Spleen (tissue), 11 donors: ENCODE results near the gene GALNT17. TPM values are rescaled to one million over a fixed set of nuclear protein-coding genes. Genes with fewer than 3 reads are reported as not detected.

ENCODE experiments used
- DNase-seq: peaks from one replicate; pipeline ENCODE4 v3.0.0-alpha.2; 2020
- H3K27ac ChIP-seq, 8 donors: fragments of 200-600 bp; sonication (generic) in 7 of 8; 1 replicate in 4 of 8; 2 replicates in 4 of 8; pipeline versions ENCODE4 v1.5.0 to v1.8.0; 2016 to 2021; ENCODE audit warnings: inconsistent platforms in 4 of 8, mild to moderate bottlenecking in 4 of 8, moderate library complexity in 1 of 8
- H3K27me3 ChIP-seq, 7 donors: fragments of 200-600 bp; sonication (generic) in 6 of 7; replicated peaks in 1 of 7; 1 replicate in 4 of 7; 2 replicates in 3 of 7; pipeline versions ENCODE4 v1.5.0 to v1.8.0; 2016 to 2021; ENCODE audit warnings: inconsistent platforms in 3 of 7, mild to moderate bottlenecking in 1 of 7
- H3K36me3 ChIP-seq, 6 donors: fragments of 200-600 bp; sonication (generic) in 5 of 6; 1 replicate in 4 of 6; 2 replicates in 2 of 6; pipeline versions ENCODE4 v1.5.0 to v1.8.0; 2016 to 2021; ENCODE audit warnings: inconsistent platforms in 2 of 6
- H3K4me1 ChIP-seq, 6 donors: fragments of 200-600 bp; sonication (generic) in 5 of 6; 1 replicate in 3 of 6; 2 replicates in 3 of 6; pipeline versions ENCODE4 v1.5.0 to v1.8.0; 2016 to 2021; ENCODE audit warnings: inconsistent platforms in 3 of 6
- H3K4me3 ChIP-seq, 8 donors: fragments of 200-600 bp; sonication (generic) in 7 of 8; 1 replicate in 4 of 8; 2 replicates in 4 of 8; pipeline versions ENCODE4 v1.5.0 to v1.8.0; 2016 to 2021; ENCODE audit warnings: inconsistent platforms in 4 of 8, mild to moderate bottlenecking in 4 of 8, moderate library complexity in 2 of 8
- H3K9me3 ChIP-seq, 8 donors: fragments of 200-600 bp; sonication (generic) in 7 of 8; 1 replicate in 4 of 8; 2 replicates in 4 of 8; pipeline versions ENCODE4 v1.5.0 to v1.8.0; 2016 to 2021; ENCODE audit warnings: inconsistent platforms in 4 of 8
- POLR2A ChIP-seq, 3 donors: fragments of 450-650 bp; IDR thresholded peaks; one replicate each; pipeline ENCODE4 v1.5.1; 2017; ENCODE audit warnings: antibody characterized with exemption in 3 of 3, mild to moderate bottlenecking in 1 of 3
- POLR2AphosphoS5 ChIP-seq, 3 donors: sonication (generic); formaldehyde crosslinking; IDR thresholded peaks; one replicate each; pipeline ENCODE4 v1.5.1; 2017; ENCODE audit warnings: antibody characterized with exemption in 3 of 3
- WGBS, 5 donors: extraction: QIAGEN DNeasy Blood & Tissue Kit in 3 of 5; methylation state at CpG; one replicate each; pipeline versions ENCODE4 v1.1.5 to v1.1.7; 2013 to 2018; 5-methylcytosine and 5-hydroxymethylcytosine counted together
- intact Hi-C: fragments of 100-400 bp; cut with DNase I; formaldehyde crosslinking; loops from one replicate; pipeline ENCODE4 v1.15.0; 2023; ENCODE audit warnings: low total_unique reads
- polyA plus RNA-seq, 3 donors: library from polyadenylated mRNA; stranded (reverse); fragments of 200-250 nt; gene quantifications; one replicate each; pipeline ENCODE4 v1.2.1, GENCODE V29; 2013
- total RNA-seq, 7 donors: library from RNA; depleted of rRNA in 3 of 7; stranded (reverse); fragments of >200 nt in 3 of 7; fragmentation: NEBNext Ultra II Directional in 4 of 7; extraction: Animal tissue kit (Norgen Biotek cat#: 25700) in 4 of 7; gene quantifications; one replicate each; pipeline versions ENCODE4 v1.1.0 to v1.2.1, GENCODE V29; 2016 to 2021
- TF ChIP-seq, protein P1 (sequence below), 11 experiments: fragments of 200-600 bp in 7 of 11; fragments of 450-650 bp in 4 of 11; sonication (generic) in 4 of 11; IDR thresholded peaks in 8 of 11; conservative IDR thresholded peaks in 3 of 11; 1 replicate in 7 of 11; 2 replicates in 4 of 11; pipeline versions ENCODE4 v1.4.0 to v1.8.0; 2016 to 2021; ENCODE audit warnings: antibody characterized with exemption in 11 of 11, inconsistent platforms in 4 of 11, mild to moderate bottlenecking in 1 of 11
- donor health status: healthy with polysubstance abuse.
- donor health status: DM: no; HTN: no; CAD: no; lungs with moderate emphysema.
- donor health status: DM: no; HTN: no; CAD: no.
- donor health status: Bipolar disorder and iron deficiency.
- donor health status: healthy.
- donor health status: DM: no; HTN: no; CAD: no.
- donor health status: DM: yes; HTN: yes; CAD: no.

Gene GALNT17
- total and polyA plus RNA-seq, 10 donors = 0.39 to 10.8 (median 3.1) TPM

DNA sequence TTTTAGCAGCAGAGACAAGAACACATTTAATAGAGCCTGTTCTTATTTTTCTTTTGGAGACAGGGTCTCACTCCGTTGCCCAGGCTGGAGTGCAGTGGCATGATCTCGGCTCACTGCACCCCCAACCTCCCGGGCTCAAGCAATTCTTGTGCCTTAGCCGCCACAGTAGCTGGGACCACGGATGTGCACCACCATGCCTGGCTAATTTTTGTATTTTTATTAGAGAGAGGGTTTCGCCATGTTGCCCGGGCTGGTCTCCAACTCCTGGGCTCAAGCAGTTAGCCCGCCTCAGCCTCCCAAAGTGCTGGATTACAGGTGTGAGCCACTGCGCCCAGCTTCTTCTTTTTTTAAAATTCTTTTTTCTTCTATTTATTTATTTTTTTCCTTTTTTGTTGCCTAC lies 23.3 kb downstream of the GALNT17 start:
- WGBS, 5 donors = 89 to 94% (median 90%) methylated on average over 9 of the region's 9 CpGs
- no peak for DNase-seq
- no peak overlapping the region for H3K4me3 ChIP-seq
- H3K27me3 ChIP-seq = no peaks in the 10 kb centered on the region
- intact Hi-C loops = no loop called here
- H3K36me3 ChIP-seq = no peaks in the 10 kb centered on the region
- H3K9me3 ChIP-seq = peaks cover 0 to 39% (median 16%) of the 10 kb centered on the region in 8 donors
- no peak overlapping the region for H3K27ac ChIP-seq
- TF ChIP-seq POLR2AphosphoS5 (IDR thresholded peaks at IDR 0.05) = no peak
- TF ChIP-seq, protein P1, sequence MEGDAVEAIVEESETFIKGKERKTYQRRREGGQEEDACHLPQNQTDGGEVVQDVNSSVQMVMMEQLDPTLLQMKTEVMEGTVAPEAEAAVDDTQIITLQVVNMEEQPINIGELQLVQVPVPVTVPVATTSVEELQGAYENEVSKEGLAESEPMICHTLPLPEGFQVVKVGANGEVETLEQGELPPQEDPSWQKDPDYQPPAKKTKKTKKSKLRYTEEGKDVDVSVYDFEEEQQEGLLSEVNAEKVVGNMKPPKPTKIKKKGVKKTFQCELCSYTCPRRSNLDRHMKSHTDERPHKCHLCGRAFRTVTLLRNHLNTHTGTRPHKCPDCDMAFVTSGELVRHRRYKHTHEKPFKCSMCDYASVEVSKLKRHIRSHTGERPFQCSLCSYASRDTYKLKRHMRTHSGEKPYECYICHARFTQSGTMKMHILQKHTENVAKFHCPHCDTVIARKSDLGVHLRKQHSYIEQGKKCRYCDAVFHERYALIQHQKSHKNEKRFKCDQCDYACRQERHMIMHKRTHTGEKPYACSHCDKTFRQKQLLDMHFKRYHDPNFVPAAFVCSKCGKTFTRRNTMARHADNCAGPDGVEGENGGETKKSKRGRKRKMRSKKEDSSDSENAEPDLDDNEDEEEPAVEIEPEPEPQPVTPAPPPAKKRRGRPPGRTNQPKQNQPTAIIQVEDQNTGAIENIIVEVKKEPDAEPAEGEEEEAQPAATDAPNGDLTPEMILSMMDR (IDR thresholded peaks at IDR 0.05 in 8 of 11, conservative IDR thresholded peaks at IDR 0.05 in 3 of 11) = no peak
- no peak for TF ChIP-seq POLR2A (IDR thresholded peaks at IDR 0.05)
- no peaks in the 10 kb centered on the region for H3K4me1 ChIP-seq

DNA sequence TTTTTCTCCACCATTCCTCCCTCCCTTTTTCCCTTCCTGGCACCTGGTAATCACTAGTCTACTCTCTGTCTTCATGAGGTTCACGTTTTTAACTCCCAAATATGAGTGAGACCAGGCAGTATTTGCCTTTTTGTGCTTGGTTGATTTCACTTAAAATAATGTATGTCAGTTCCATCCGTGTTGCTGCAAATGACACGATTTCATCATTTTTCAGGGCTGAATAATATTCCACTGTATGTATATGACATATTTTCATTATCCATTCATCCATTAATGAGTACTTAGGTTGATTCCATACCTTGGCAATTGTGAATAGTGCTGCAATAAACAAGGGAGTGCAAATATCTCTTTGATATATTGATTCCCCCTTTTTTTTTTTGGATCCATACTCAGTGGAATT lies 25.8 kb downstream of the GALNT17 start:
- DNase-seq = no peak
- Histone ChIP-seq H3K4me1 (no peaks in the 10 kb centered on the region), H3K9me3 (peaks cover 0 to 35% (median 15%) of the 10 kb centered on the region in 8 donors), H3K27me3 (no peaks in the 10 kb centered on the region), H3K27ac (no peak overlapping the region), H3K36me3 (no peaks in the 10 kb centered on the region), H3K4me3 (no peak overlapping the region)
- 81 to 95% (median 86%) methylated on average over 3 of the region's 3 CpGs for WGBS, 5 donors
- intact Hi-C loops = no loop called here
- TF ChIP-seq POLR2A (IDR thresholded peaks at IDR 0.05) (no peak), POLR2AphosphoS5 (IDR thresholded peaks at IDR 0.05) (no peak)
- TF ChIP-seq, protein P1 (IDR thresholded peaks at IDR 0.05 in 8 of 11, conservative IDR thresholded peaks at IDR 0.05 in 3 of 11) = no peak

DNA sequence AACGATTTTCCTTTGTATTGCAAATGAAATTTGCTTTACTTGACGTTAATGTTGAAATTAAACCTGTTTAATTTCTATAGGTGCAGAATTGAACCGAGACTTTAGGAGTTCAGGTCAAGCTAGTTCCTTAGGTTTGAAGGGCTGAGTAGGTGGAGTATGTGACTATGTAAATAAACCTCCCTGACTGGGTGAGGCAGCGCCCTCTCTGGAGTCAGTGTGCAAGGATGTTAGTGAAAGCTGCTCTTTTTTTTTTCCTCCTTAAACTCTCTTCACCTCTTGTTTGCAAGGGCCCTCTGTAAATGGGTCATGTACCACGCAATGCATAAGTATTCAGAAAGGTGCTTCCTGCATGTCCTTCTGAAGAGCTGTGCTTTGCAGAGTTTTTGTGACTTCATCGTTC lies 33.8 kb downstream of the GALNT17 start:
- no peak for TF ChIP-seq POLR2AphosphoS5 (IDR thresholded peaks at IDR 0.05)
- TF ChIP-seq, protein P1 (IDR thresholded peaks at IDR 0.05 in 8 of 11, conservative IDR thresholded peaks at IDR 0.05 in 3 of 11) = no peak
- TF ChIP-seq POLR2A (IDR thresholded peaks at IDR 0.05) = no peak
- Histone ChIP-seq H3K4me1 (no peaks in the 10 kb centered on the region), H3K4me3 (no peak overlapping the region), H3K36me3 (no peaks in the 10 kb centered on the region), H3K27ac (no peak overlapping the region), H3K9me3 (peaks cover 0 to 36% (median 9%) of the 10 kb centered on the region in 8 donors), H3K27me3 (no peaks in the 10 kb centered on the region)
- intact Hi-C loops = no loop called here
- no peak for DNase-seq
- 79 to 89% (median 85%) methylated on average over 6 of the region's 6 CpGs for WGBS, 5 donors

DNA sequence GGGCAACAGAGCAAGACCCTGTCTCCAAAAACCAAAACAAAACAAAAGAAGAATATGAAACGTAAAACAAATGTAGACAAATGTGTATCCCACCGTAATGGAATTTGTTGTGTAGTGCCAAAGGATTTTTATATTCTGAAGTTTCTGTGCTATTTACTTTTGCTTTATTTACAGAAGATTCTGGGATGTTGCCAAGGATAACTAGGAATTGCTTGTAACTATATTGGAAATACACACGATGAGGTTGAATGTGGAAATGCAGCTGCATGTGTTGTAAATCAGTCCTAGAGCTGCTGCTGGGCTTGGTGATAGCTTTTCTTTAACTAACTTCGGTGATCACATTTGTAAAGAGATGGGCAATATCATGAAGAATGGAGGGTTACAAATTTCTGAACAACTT lies 39.5 kb downstream of the GALNT17 start:
- DNase-seq = no peak
- 81 to 91% (median 90%) methylated on average over 4 of the region's 4 CpGs for WGBS, 5 donors
- Histone ChIP-seq H3K4me3 (no peak overlapping the region), H3K4me1 (no peaks in the 10 kb centered on the region), H3K36me3 (no peaks in the 10 kb centered on the region), H3K9me3 (peaks cover 0 to 44% (median 11%) of the 10 kb centered on the region in 8 donors), H3K27me3 (no peaks in the 10 kb centered on the region), H3K27ac (no peak overlapping the region)
- TF ChIP-seq POLR2A (IDR thresholded peaks at IDR 0.05) (no peak), POLR2AphosphoS5 (IDR thresholded peaks at IDR 0.05) (no peak)
- TF ChIP-seq, protein P1 (IDR thresholded peaks at IDR 0.05 in 8 of 11, conservative IDR thresholded peaks at IDR 0.05 in 3 of 11) = no peak
- intact Hi-C loops = no loop called here
